ENCODE measurements around the gene TLE2. TPM values are rescaled to one million over a fixed set of nuclear protein-coding genes. Genes with fewer than 3 reads are reported as not detected.

Gene TLE2
- total RNA-seq, 1 experiment from 2014 or later = 3.1 TPM

- H3K79me1 ChIP-seq (ENCODE audit: insufficient read depth, low read depth, low read length, poor library complexity, severe bottlenecking) = no peaks in the 10 kb centered on the region
- TF ChIP-seq CTCF (conservative IDR thresholded peaks at IDR 0.05) = no peak
- no peak overlapping the region for H2BK5ac ChIP-seq (ENCODE audit: insufficient read length, low read length)
- no peak overlapping the region for H2BK15ac ChIP-seq (ENCODE audit: low read depth, low read length)
- H3K14ac ChIP-seq (ENCODE audit: insufficient read depth, low read length) = no peak overlapping the region
- no peaks in the 10 kb centered on the region for H3K9me3 Mint-ChIP-seq
- no peaks in the 10 kb centered on the region for H3K79me2 ChIP-seq (ENCODE audit: insufficient read depth, low read length)
- no peak overlapping the region for H3K27ac Mint-ChIP-seq
- H3K4me1 Mint-ChIP-seq = peaks cover 12 to 36% of the 10 kb centered on the region in 2 experiments
- no peaks in the 10 kb centered on the region for H3K23me2 ChIP-seq (ENCODE audit: insufficient read length, low read depth, low read length, poor library complexity, severe bottlenecking)
- H3T11ph ChIP-seq (ENCODE audit: low read length) = no peak overlapping the region
- WGBS (ENCODE audit: extremely low coverage, insufficient read length, low lambda C conversion rate) = no CpG with 5 or more reads among the region's 15 CpGs
- no peaks in the 10 kb centered on the region for H3K36me3 Mint-ChIP-seq (ENCODE audit: insufficient read depth in 1 of 3, low read depth in 3 of 3)
- no peak overlapping the region for H3K4me3 Mint-ChIP-seq
- H3K27me3 ChIP-seq (ENCODE audit: insufficient read depth, low read length) = no peaks in the 10 kb centered on the region
- no peak overlapping the region for H2BK20ac ChIP-seq (ENCODE audit: low read depth, low read length, poor library complexity, severe bottlenecking)
- H2BK12ac ChIP-seq (ENCODE audit: insufficient read length, low read depth, low read length) = no peak overlapping the region
- H4K91ac ChIP-seq (ENCODE audit: insufficient read length, low read depth, low read length) = no peak overlapping the region
- H2AFZ ChIP-seq (ENCODE audit: low read length) = no peak overlapping the region
- peaks cover 59% of the 10 kb centered on the region for H3K27me3 Mint-ChIP-seq (ENCODE audit: low read depth)
- H2BK120ac ChIP-seq (ENCODE audit: low read depth, low read length, poor library complexity, severe bottlenecking) = no peak overlapping the region
- no peak overlapping the region for H4K8ac ChIP-seq (replicated peaks; ENCODE audit: insufficient read length, low read depth, low read length)
- H3K18ac ChIP-seq (ENCODE audit: insufficient read length, low read depth, low read length) = no peak overlapping the region
- H3K4ac ChIP-seq (ENCODE audit: low read depth, low read length) = no peak overlapping the region
- no peaks in the 10 kb centered on the region for H3K4me1 ChIP-seq (ENCODE audit: insufficient read depth, low read length)
- H3K23ac ChIP-seq (ENCODE audit: insufficient read length, low read depth, low read length) = no peak overlapping the region
- no peaks in the 10 kb centered on the region for H4K20me1 ChIP-seq (ENCODE audit: control insufficient read depth, insufficient read depth, insufficient read length)
- H4K5ac ChIP-seq (ENCODE audit: insufficient read length, low read depth, low read length) = no peak overlapping the region
- H3K9me3 ChIP-seq (ENCODE audit: control insufficient read depth, low read depth, low read length) = no peaks in the 10 kb centered on the region
- no peak overlapping the region for H3K56ac ChIP-seq (ENCODE audit: insufficient read length, low read depth, low read length)
- no peak for DNase-seq
- H3K9ac ChIP-seq (ENCODE audit: extremely low read depth, insufficient read length, low read length) = no peak overlapping the region
- no peak overlapping the region for H2AK5ac ChIP-seq (ENCODE audit: insufficient read length, low read length)
- no peak overlapping the region for H3K27ac ChIP-seq (ENCODE audit: insufficient read length, low read depth, low read length)
- no peak overlapping the region for H3K4me2 ChIP-seq (ENCODE audit: insufficient read depth, insufficient read length, low read length)
Observed at GRCh38 chr19:2989236-2989946, 39.7 kb downstream of the TLE2 start.

Data from H9 (cell line).